Stomach (tissue), 4 donors: ENCODE measurements around the gene MIPEP.

Experiments
- EP300 ChIP-seq: sonication (generic); formaldehyde crosslinking; IDR thresholded peaks from one replicate; pipeline ENCODE4 v1.6.1; 2017; ENCODE audit warnings: antibody characterized with exemption
- TF ChIP-seq, protein P1 (sequence below), 7 experiments: fragments of 450-650 bp in 4 of 7; fragments of 200-600 bp in 3 of 7; sonication (generic) in 3 of 7; IDR thresholded peaks; one replicate each; pipeline ENCODE4 v1.5.1; 2016 to 2019; ENCODE audit warnings: antibody characterized with exemption in 7 of 7, control low read depth in 2 of 7, mild to moderate bottlenecking in 1 of 7

GRCh38 chr13:23758798-23759527, 130.2 kb downstream of the MIPEP start:
- TF ChIP-seq, protein P1, sequence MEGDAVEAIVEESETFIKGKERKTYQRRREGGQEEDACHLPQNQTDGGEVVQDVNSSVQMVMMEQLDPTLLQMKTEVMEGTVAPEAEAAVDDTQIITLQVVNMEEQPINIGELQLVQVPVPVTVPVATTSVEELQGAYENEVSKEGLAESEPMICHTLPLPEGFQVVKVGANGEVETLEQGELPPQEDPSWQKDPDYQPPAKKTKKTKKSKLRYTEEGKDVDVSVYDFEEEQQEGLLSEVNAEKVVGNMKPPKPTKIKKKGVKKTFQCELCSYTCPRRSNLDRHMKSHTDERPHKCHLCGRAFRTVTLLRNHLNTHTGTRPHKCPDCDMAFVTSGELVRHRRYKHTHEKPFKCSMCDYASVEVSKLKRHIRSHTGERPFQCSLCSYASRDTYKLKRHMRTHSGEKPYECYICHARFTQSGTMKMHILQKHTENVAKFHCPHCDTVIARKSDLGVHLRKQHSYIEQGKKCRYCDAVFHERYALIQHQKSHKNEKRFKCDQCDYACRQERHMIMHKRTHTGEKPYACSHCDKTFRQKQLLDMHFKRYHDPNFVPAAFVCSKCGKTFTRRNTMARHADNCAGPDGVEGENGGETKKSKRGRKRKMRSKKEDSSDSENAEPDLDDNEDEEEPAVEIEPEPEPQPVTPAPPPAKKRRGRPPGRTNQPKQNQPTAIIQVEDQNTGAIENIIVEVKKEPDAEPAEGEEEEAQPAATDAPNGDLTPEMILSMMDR (IDR thresholded peaks at IDR 0.05): no peak
- no peak for TF ChIP-seq EP300
